Thyroid gland (tissue), 4 donors: ENCODE measurements around the gene TMCC2.

Source experiments
- POLR2A ChIP-seq, 2 donors: fragments of 450-650 bp; IDR thresholded peaks; one replicate each; pipeline ENCODE4 v1.6.1; 2017; ENCODE audit warnings: antibody characterized with exemption in 2 of 2, mild to moderate bottlenecking in 2 of 2, moderate library complexity in 1 of 2
- TF ChIP-seq, protein P1 (sequence below), 6 experiments: fragments of 200-600 bp in 3 of 6; fragments of 450-650 bp in 3 of 6; sonication (generic) in 3 of 6; IDR thresholded peaks; one replicate each; pipeline ENCODE4 v1.5.1; 2016 to 2019; ENCODE audit warnings: antibody characterized with exemption in 6 of 6, mild to moderate bottlenecking in 2 of 6, inconsistent platforms in 1 of 6, moderate library complexity in 1 of 6

- TF ChIP-seq, protein P1, sequence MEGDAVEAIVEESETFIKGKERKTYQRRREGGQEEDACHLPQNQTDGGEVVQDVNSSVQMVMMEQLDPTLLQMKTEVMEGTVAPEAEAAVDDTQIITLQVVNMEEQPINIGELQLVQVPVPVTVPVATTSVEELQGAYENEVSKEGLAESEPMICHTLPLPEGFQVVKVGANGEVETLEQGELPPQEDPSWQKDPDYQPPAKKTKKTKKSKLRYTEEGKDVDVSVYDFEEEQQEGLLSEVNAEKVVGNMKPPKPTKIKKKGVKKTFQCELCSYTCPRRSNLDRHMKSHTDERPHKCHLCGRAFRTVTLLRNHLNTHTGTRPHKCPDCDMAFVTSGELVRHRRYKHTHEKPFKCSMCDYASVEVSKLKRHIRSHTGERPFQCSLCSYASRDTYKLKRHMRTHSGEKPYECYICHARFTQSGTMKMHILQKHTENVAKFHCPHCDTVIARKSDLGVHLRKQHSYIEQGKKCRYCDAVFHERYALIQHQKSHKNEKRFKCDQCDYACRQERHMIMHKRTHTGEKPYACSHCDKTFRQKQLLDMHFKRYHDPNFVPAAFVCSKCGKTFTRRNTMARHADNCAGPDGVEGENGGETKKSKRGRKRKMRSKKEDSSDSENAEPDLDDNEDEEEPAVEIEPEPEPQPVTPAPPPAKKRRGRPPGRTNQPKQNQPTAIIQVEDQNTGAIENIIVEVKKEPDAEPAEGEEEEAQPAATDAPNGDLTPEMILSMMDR (IDR thresholded peaks at IDR 0.05), result no peak
- peak in 1 of 2 donors; percentile 16 for TF ChIP-seq POLR2A (IDR thresholded peaks at IDR 0.05)
Observed at GRCh38 chr1:205286335-205286950, 58.7 kb downstream of the TMCC2 start.
